ENCODE measurements around the gene MEIS2.

Gene MEIS2

DNA sequence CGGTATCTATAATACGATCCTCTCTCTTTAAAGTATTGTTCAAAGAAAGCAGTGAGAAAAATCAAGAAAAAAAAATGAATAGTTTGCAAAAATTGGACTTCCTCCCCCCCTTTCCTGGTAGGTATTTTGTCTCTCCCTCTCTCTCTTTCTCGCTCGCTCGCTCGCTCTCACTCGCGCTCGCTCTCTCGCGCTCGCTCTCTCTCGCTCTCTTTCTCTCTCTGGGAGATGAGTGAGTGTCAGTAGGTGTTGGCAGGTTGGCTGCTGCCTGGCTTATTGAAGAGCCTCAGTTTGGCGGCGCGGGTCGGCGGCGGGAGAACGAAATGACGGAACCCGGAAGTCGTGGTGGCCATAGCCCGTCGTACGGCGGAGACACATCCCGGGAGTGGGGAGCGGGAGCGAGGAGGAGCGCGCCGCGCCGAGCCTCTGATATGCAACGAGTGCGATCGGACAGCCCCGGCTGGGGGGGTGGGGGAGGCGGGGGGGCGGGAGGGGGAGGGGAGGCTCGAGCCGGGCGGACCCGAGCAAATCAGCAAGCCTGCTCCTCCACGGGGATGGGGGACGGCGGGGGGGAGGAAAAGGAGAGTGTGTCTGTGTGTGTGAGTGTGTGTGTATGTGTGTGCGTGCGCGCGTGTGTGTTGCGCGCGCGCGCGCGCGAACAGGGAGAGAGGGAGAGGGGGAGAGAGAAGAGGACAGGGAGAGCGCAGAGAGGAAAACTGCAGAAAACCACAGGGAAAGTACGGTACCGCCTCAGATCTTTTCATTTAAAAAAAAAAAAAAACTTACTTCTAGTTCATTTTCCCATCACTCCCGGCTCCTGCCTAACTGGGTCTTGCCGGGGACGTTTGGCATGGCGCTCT is at the start of gene MEIS2:
TSS of gene MEIS2 (minus strand) at position 441 of the 857 bp plus-strand sequence. CDS start 1,083 bp downstream, outside the sequence.
- DNase-seq (ENCODE audit: low read depth in 2 of 2) = no peak

DNA sequence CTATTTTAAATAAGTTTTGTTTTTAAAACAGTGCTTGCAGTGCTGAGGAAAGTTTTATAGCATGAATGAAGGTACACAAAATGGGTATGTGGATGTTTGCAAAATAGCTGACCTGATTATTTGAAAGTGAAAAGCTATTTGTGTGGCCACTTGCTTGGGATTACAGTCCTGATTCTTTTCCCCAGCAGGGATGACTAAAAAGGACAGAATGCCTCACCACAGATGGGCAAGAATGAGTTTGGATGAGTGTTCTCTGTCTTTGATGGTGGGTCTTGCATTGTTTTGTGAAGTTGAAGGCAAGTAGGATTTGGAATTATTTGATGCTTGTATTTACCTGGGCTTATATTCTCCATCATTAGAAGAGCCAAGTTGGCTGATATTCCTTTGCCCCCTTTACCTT is 48.8 kb upstream of the MEIS2 start:
- no peak for DNase-seq (ENCODE audit: low read depth in 2 of 2)

DNA sequence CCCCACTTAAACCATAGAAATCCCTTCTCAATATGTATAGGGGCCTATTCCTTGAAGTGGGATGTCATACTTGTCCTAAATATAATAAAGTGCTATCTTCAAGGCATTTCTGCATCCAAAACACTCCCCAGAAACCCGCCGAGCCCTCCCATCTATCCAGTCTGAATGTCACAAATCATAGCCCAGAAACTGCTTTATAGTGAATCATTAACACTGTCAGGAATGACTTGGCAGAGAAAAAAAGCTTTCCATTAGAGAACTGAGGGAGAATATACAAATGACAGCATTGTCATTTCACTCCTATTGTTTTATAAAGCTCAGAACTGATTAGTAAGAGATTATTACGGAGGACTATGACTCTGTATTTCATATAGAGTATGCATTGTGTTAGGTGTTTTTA is 48.4 kb upstream of the MEIS2 start:
- DNase-seq (ENCODE audit: low read depth in 2 of 2) = no peak

DNA sequence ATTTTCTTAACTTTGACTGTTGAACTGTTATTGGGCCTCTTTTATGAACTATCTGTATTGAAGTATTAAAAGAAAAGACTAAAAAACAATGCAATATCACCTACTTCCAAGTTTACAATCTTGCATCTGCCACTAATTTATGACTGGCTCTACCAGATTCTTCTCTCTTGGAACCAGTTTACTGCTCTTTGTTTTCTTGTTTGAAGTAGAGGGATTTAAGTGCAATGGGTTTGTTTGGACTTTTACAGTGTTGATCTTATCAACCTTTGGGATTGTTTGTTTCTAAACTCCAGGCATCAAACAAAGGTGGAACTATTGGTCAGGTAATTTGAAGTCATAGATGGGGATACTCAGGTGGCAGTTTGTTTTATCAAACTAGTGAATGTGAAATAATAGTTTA is 43.0 kb upstream of the MEIS2 start:
- DNase-seq (ENCODE audit: low read depth in 2 of 2) = no peak

DNA sequence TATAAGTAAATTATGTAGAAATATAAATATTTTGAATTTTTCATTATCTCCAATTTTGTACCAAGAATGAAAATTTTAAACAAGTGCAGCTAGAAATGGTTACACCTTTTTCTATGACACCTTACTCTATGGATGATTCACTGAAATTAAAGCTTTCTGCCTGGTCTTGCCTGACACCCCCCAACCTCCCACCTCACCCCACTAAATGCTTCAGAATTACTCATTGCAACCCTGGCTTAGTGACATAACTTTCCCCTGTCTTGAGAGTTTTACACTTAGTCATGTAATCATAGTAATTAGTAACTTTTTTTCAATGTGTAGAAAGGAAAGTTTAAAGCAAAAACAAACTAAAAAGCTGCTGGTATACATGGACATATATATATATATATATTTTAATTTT is 42.0 kb upstream of the MEIS2 start:
- no peak for DNase-seq (ENCODE audit: low read depth in 2 of 2)

DNA sequence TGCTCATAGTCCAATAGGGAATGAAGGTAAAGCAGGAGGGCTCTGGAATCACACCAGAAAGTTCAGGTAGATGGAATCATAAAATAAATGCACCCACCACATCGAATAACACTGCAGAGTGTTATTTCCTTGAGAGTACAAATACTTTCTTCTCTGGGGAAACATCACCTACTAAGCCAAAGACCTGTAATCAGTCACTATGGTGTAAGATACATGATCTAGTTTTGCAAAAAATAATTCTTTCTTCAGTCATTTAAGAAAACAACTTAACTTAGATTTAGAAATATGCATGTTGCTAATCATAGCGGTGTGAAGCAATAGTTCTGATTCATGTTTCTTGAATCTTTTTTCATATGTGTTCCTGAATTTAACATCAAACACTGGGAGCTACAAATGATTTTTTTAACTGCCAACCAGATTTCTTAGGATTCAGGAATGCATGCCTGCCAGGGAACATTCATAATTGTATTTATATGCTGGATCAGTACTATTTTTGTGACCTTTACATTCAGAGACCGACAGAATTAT is 40.2 kb upstream of the MEIS2 start:
- DNase-seq (ENCODE audit: low read depth in 2 of 2) = no peak

DNA sequence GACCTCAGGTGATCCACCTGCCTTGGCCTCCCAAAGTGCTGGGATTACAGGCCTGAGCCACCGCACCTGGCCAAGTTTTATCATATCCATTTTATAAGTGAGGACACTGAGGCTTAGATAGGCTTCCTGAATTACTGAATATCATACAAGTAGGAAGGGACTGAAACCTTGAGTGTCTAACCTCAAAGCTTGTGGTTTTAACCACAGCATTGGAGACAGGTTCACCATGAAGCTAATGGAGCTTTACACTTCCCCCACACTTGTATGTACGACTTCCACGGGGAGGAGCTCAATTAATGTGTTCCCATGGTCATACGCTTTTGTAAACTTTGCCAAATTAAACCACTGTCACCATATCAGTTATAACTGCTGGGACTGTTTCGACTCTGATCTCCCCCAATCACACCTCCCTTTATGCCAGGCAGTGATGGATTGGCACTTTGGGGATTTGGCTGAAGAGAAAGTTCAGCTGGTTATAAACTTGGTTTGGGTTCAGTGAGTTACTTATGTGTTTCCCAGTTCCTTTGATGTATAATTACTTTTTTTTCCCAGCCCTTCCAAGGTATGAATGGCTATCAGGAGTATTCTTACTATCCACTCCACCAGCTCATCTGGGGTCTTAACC is 38.4 kb upstream of the MEIS2 start:
- no peak for DNase-seq (ENCODE audit: low read depth in 2 of 2)

DNA sequence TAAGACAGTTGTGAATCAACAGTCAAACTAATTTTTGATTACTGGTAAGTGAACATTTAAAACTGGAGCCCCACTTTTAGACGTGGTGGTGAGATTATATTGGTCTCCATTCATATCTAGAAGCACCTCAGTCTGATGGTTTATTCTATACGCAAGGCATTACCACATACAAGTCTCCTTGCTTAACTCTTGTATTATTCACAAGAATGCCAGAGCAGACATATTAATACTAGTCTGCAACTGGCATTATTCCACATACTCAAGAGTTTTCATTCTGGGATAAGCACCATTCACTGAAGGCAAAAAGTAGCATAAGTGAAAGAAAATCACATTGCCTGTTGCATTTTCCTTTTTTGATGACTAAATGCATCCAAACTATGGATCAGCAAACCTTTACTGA is 36.9 kb upstream of the MEIS2 start:
- no peak for DNase-seq (ENCODE audit: low read depth in 2 of 2)

DNA sequence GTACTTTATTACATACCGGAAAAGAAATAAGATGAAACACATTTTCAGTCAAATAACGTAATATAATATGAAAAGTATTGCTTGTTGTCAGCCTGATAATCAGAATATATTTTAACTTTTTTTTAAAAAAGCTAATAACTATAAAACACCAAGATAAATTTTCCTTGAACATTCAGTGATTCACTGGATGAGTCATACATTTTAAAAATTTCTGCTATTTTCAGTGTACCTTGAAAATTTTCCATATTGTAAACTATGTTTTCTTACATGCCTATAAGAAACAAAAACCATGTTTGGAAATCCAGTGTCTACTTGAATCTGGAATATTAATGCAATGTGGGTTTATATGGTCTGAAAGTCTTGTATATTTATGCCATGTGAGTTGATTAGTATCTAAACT is 36.3 kb upstream of the MEIS2 start:
- DNase-seq (ENCODE audit: low read depth in 2 of 2) = no peak

DNA sequence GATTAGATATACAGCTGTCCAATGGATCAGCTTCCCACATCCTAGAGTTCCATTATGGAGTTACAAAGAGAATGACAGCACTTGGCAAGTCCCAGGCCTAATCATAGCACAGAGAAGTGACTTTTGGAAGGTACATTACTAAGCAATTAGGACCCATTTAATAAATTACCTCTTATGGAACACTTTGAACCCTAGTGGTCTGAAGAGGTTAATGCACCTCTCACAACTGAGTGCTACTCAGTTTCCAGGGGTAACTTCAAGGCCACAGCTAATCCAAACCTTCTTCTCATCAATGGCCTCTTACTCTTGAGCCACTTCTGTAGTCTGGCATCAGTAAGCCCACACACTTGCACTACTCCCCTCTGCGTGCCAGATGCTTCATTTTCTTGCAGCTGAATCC is 34.9 kb upstream of the MEIS2 start:
- no peak for DNase-seq (ENCODE audit: low read depth in 2 of 2)

DNA sequence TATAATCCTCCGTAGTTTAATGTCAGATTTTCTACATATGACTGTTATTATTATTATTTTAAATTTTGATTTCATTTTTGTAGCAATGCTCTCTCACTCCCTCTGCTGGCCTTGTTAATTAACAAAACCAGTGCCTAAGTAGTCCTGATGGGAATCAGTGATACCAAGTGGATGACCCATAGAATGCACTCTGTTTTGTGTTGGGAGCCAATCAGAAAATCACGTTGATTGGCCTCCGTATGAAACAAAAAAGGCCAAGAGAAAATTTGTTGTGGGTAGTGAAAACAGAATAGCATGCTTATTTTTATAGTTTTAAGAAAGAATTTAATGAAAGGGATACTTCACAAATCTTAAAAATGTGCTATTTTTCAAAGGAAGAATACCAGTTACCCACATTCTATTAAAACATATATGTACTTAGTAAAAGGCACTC is 34.4 kb upstream of the MEIS2 start:
- DNase-seq (ENCODE audit: low read depth in 2 of 2) = no peak

DNA sequence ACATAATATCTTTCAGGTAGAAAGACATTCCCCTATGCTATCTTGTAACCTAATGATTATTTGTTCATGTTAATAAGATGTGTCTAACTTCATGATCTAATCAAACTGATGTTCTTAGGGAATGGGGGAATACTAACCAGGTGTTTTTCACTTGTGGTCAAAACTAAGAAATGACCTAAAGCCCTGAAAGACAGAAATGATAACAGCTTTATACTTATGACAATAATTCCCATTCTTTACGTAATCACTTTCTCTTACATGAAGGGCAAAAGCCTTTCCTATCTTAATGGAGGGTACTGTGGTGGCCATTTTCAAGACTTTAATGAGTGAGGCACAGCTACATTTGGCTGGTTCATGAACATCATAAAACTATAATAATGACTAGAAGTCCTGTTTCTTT is 33.9 kb upstream of the MEIS2 start:
- no peak for DNase-seq (ENCODE audit: low read depth in 2 of 2)

DNA sequence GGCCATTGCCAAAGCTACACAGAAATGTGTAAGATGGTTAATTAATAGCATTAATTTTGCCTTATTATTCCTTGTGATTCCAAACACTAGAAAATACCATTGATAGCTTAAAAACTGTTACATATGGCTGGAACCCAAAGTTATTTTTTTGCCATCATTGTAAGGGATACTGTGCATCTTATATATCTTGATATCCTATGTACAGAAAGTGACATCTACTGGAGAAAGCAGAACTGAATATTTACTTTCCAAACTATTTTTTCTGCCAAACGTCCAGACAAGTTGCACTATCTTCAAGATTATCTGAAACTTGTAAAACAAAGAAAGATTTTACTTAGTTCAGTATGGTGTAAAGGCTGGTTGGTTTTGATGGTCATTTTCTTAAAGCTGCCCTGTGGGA is 33.3 kb upstream of the MEIS2 start:
- DNase-seq (ENCODE audit: low read depth in 2 of 2) = no peak

DNA sequence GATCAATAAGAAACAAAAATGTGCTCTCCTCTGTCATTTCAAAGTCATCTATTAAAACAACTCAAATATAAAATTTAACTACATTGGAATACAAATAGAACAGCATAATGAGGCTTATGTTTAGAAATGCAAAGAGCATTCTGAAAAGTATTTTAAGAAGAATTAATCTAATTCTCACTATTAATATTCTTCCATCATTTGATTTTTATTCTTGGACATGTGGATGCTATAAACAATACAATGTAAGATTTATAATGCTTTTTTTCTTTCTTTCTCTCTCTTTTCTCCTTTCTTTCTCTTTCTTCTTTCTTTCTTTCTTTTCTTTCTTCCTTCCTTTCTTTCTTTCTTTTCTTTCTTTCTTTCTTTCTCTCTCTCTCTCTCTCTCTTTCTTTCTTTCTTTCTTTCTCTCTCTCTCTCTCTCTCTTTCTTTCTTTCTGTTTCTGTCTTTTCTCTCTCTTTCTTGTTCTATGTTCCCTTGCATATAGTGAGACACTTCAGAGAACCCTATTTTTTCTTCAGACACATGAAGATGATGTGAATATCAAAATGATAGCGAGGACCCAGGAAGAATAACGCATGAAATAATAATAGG is 32.6 kb upstream of the MEIS2 start:
- DNase-seq (ENCODE audit: low read depth in 2 of 2) = no peak

DNA sequence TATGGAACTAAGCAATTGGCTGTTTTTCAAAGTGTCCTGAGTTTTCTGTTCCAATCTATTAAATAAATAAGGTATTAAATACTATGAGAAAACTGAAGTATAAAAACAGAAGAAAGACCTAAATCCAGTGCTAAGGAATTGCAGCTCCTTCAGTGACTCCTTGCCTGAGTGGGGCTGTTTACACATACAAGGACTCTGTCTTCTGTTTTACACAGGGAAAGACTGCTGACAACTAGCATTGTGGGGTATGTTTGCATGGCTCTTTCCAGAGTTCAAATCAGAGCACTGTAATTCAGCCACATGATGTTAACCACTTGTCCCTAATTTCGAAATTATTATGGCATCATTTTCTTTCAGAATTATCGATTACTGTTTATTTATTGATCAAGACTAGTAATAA is 31.3 kb upstream of the MEIS2 start:
- DNase-seq (ENCODE audit: low read depth in 2 of 2) = no peak

DNA sequence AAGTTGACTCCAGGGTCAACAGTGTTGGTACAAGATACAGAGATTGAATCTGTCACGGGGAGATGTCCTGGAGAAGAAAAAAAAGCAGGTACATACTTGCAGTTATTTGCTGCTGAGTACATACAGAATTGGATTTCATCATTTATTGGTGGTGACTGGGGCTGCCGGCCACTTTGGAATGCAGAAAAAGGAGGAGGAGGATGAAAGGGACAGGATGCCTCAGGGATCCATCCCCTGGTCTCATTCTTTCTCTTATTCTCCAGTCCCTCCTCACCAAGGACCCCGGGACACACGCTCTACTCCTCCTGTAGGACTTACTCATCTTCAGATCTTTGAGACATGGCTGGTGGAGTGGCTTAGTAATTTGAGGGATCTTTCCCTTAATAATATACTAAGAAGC is 30.0 kb upstream of the MEIS2 start:
- no peak for DNase-seq (ENCODE audit: low read depth in 2 of 2)

DNA sequence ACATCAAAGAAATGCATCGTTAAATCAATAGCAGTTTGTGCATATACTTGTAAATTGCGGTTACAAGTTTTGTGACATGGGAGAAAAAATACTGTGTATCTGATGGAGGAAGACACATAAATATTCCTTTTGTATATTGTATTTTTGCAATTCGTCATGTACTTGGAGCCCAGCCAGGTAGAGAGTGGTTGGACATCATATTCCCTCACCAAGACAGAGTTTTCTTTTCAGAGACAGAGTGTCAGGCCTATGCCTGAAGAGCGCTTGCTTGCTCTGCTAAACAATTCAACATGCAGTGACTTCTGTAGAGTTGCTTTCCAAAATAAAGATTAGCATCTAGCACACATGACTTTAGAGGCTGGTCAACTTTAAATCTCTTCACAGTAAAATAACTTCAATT is 24.8 kb upstream of the MEIS2 start:
- no peak for DNase-seq (ENCODE audit: low read depth in 2 of 2)

DNA sequence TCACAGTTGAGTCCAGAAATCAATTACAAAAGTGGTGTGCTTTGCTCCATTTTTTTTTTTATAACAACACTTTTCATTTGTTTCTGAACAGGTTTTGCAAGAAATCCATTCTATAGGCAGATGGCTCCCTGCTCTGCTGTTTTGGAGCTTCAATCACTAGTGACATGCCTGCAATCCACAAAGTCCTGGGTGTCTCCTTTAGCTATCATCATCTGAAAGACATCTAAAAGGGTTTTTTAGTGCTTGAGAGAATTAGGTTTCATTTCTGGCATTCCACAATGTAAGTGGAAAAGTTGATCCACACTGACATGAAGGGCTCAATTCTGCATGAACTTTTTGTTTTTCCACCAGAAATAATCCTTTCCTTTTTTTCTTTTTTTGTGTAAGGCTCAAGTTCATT is 24.0 kb upstream of the MEIS2 start:
- DNase-seq (ENCODE audit: low read depth in 2 of 2) = no peak

DNA sequence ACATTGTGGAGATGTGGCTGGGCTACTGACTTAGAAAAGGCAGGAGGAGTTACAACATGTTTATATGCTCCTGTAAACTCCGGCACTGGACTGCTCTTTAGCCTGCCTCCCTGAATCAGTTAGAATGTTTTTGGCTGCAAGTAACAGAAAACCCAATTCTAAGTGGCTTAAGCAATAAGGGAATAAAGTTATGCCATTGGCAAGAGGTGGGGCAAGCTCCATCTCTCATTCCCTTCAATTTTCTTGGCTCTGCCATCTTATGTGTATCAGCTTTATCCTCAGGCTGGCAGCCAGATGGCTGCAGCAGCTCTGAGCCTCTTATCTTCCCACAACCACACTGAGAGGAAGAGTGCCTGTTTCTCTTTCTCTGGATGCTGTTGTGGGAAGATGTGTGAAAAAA is 22.4 kb upstream of the MEIS2 start:
- DNase-seq (ENCODE audit: low read depth in 2 of 2) = no peak

DNA sequence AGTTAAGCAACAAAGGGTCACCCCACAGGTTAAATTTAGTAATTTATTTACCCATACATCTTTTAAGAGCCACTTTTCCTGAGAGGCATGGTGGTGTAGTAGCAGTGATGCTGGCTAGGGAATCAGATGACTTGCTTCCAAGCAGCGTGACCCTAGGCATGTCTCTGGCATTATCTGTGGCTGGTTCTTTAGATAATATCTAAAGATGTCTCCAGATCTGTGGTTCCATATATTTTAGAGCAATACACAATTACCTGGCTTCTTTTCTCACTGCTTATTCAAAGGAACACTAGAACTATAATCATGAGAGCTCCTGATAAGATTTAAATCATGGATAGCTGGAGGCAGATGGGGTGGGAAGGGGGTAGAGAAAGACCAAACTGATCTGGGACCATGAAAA is 21.1 kb upstream of the MEIS2 start:
- no peak for DNase-seq (ENCODE audit: low read depth in 2 of 2)

DNA sequence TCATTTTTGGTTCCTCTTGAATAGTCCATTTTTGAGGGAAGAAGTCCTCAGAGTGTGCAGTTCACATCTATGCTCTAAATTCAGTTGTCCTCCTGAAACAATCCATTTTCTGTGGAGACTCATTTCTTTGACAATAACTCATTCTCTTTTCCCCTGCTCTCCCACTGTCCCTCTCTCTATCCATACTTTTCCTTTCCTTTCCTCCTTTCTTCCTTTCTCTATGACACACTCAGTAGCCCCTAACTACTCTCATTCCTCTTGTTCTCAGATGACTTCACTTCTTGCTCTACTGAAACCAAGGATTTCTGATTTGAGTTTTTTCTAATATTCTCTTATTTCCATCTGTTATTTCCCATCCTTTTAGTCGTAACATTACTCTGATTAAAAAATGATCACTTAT is 16.7 kb upstream of the MEIS2 start:
- DNase-seq (ENCODE audit: low read depth in 2 of 2) = no peak

DNA sequence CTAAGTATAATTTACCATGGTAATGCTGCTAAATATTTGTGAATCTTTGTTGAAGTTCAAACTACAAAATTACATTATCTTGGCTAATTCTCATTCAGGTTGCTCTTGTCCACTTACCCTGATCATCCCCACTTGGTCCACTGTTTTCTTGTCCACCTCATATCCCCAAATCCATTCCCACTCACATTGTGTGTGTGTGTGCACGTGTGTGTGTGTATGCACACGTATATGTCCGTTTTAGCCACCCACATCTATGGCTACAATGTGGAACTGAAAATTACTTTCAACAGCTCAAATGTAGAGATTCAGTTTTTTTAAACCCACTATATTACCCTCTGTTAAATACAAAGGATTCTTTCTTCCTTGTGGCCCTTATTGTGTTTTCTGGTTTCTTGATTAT is 15.2 kb upstream of the MEIS2 start:
- DNase-seq (ENCODE audit: low read depth in 2 of 2) = no peak
